ENCODE results near the gene CSGALNACT2. TPM values are rescaled to one million over a fixed set of nuclear protein-coding genes. Genes with fewer than 3 reads are reported as not detected.

CSGALNACT2 gene
- total and polyA plus RNA-seq, 10 of the 15 experiments (the other 5 are each of a cell fraction or from before 2014, with no cell fraction given): 2.5 to 12.6 (median 8.7) TPM

GRCh38 chr10:43219848-43220247, 81.6 kb downstream of the CSGALNACT2 start:
- ChIA-PET SMC1A (ENCODE audit: uncharacterized antibody, unreplicated experiment) (interaction anchor here (1.5 to 3.3 kb wide), 2 partner anchors 10 to 35 kb away, joined by 4 to 17 read pairs; no protein-coding TSS in a partner anchor), POLR2A (interaction anchor here (0.6 kb wide), 1 partner anchor 36 kb away, joined by 7 read pairs; no protein-coding TSS in a partner anchor), CTCF (interaction anchor here (1.0 to 5.9 kb wide), 4 partner anchors 10 to 35 kb away, joined by 4 to 43 read pairs (median 17); no protein-coding TSS in a partner anchor), RAD21 (ENCODE audit: unreplicated experiment) (interaction anchor here (2.6 kb wide), 1 partner anchor 35 kb away, joined by 14 read pairs; no protein-coding TSS in a partner anchor)
- Histone ChIP-seq H3K9me3 (replicated peaks; ENCODE audit: control insufficient read depth, insufficient read depth, low read length) (no peaks in the 10 kb centered on the region), H3K4me3 (no peak overlapping the region), H3K79me2 (ENCODE audit: control insufficient read depth, insufficient read depth, low read length) (no peaks in the 10 kb centered on the region), H3K27me3 (replicated peaks in 1 of 2; ENCODE audit: control insufficient read depth in 2 of 2, insufficient read depth in 2 of 2, low read length in 1 of 2) (peaks cover 0 to 1% of the 10 kb centered on the region in 2 experiments; a peak in 2 of 4 replicates), H3K9ac (ENCODE audit: control insufficient read depth, insufficient read depth, low read length) (no peak overlapping the region), H3K4me2 (ENCODE audit: control insufficient read depth, insufficient read depth) (no peak overlapping the region), H3K27ac (ENCODE audit: control insufficient read depth, insufficient read depth) (no peak overlapping the region), H3K4me1 (ENCODE audit: control insufficient read depth, insufficient read depth, low read length) (peaks cover 8% of the 10 kb centered on the region), H4K20me1 (ENCODE audit: control insufficient read depth, insufficient read depth) (no peaks in the 10 kb centered on the region), H2AFZ (ENCODE audit: control insufficient read depth, low read depth, low read length) (no peak overlapping the region), H3K36me3 (ENCODE audit: control insufficient read depth in 2 of 2, insufficient read depth in 2 of 2, low read length in 1 of 2) (no peaks in the 10 kb centered on the region)
- BruUV-seq (replicated peaks): no TSS peak
- ATAC-seq (no peak), FAIRE-seq (no peak), DNase-seq (ENCODE audit: low read depth, low spot score) (no peak)
- in situ Hi-C loops (cut with MboI) (loop anchor here (25.0 kb wide), 1 partner anchor 142 kb away; the partner anchor contains the start of gene FXYD4), intact Hi-C loops (cut with micrococcal nuclease; ENCODE audit: unreplicated experiment) (no loop called here)
- 42% methylated on average over 5 of the region's 5 CpGs for WGBS (ENCODE audit: insufficient coverage, insufficient replicate concordance, low lambda C conversion rate, missing lambda C conversion rate)
- TF ChIP-seq TCF7 (IDR thresholded peaks at IDR 0.05; ENCODE audit: borderline replicate concordance) (no peak), ZNF687 (IDR thresholded peaks at IDR 0.05) (no peak), TARDBP (IDR thresholded peaks at IDR 0.05; ENCODE audit: borderline replicate concordance) (no peak), IKZF2 (IDR thresholded peaks at IDR 0.05) (no peak), NR2F1 (conservative IDR thresholded peaks at IDR 0.05) (no peak), SMARCA5 (IDR thresholded peaks at IDR 0.05) (no peak), CBX3 (IDR thresholded peaks at IDR 0.05; ENCODE audit: borderline replicate concordance, low read depth) (no peak), BHLHE40 (IDR thresholded peaks at IDR 0.05; ENCODE audit: borderline replicate concordance in 1 of 2, low read depth in 2 of 2, low read length in 1 of 2) (no peak), TBL1XR1 (IDR thresholded peaks at IDR 0.05; ENCODE audit: low read depth, low read length) (no peak)
- TF ChIP-seq, protein P1, sequence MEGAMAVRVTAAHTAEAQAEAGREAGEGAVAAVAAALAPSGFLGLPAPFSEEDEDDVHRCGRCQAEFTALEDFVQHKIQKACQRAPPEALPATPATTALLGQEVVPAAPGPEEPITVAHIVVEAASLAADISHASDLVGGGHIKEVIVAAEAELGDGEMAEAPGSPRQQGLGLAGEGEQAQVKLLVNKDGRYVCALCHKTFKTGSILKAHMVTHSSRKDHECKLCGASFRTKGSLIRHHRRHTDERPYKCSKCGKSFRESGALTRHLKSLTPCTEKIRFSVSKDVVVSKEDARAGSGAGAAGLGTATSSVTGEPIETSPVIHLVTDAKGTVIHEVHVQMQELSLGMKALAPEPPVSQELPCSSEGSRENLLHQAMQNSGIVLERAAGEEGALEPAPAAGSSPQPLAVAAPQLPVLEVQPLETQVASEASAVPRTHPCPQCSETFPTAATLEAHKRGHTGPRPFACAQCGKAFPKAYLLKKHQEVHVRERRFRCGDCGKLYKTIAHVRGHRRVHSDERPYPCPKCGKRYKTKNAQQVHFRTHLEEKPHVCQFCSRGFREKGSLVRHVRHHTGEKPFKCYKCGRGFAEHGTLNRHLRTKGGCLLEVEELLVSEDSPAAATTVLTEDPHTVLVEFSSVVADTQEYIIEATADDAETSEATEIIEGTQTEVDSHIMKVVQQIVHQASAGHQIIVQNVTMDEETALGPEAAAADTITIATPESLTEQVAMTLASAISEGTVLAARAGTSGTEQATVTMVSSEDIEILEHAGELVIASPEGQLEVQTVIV (IDR thresholded peaks at IDR 0.05; ENCODE audit: borderline replicate concordance, partially characterized antibody): no peak
- TF ChIP-seq, protein P2, sequence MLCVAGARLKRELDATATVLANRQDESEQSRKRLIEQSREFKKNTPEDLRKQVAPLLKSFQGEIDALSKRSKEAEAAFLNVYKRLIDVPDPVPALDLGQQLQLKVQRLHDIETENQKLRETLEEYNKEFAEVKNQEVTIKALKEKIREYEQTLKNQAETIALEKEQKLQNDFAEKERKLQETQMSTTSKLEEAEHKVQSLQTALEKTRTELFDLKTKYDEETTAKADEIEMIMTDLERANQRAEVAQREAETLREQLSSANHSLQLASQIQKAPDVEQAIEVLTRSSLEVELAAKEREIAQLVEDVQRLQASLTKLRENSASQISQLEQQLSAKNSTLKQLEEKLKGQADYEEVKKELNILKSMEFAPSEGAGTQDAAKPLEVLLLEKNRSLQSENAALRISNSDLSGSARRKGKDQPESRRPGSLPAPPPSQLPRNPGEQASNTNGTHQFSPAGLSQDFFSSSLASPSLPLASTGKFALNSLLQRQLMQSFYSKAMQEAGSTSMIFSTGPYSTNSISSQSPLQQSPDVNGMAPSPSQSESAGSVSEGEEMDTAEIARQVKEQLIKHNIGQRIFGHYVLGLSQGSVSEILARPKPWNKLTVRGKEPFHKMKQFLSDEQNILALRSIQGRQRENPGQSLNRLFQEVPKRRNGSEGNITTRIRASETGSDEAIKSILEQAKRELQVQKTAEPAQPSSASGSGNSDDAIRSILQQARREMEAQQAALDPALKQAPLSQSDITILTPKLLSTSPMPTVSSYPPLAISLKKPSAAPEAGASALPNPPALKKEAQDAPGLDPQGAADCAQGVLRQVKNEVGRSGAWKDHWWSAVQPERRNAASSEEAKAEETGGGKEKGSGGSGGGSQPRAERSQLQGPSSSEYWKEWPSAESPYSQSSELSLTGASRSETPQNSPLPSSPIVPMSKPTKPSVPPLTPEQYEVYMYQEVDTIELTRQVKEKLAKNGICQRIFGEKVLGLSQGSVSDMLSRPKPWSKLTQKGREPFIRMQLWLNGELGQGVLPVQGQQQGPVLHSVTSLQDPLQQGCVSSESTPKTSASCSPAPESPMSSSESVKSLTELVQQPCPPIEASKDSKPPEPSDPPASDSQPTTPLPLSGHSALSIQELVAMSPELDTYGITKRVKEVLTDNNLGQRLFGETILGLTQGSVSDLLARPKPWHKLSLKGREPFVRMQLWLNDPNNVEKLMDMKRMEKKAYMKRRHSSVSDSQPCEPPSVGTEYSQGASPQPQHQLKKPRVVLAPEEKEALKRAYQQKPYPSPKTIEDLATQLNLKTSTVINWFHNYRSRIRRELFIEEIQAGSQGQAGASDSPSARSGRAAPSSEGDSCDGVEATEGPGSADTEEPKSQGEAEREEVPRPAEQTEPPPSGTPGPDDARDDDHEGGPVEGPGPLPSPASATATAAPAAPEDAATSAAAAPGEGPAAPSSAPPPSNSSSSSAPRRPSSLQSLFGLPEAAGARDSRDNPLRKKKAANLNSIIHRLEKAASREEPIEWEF (IDR thresholded peaks at IDR 0.05; ENCODE audit: insufficient replicate concordance, low read depth, low read length): no peak
